ENCODE results near the gene EXOC4.

EXOC4 gene

DNA sequence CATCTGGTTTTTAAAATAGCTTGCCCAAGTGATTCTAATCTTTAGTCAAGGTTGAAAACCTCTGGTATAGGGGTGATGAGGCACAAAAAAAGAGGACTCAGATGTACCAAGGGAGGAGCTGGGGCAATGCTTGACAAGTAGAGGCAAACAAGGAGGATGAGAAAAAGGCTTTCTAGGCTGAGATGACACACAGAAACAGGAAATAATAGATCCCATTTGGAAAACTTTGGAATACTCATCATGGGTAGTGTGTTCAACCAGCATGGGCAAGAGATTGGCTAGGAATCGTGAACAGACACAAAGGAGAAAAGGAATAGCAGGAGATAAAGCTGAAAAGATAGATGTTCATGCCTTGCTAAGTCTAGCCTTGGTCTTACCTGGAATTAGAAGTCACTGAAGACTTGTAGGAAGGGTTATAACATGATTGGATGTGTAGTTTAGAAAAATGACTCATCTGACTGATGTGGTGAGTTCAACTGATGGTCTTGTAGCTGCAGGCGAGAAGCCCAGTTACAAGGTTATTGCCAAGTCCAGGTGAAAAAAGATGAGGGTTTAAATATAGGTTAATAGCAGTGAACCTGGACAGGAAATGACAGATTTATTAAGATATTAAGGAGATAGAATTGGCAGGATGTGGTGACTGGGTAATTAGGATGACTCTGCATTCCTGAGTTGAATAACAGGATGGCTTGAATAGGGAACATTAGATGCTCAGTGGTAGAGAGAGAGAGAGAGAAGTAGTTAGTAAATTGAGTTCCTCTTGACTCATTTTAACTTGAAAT lies 660.2 kb downstream of the EXOC4 start:
- no peak for DNase-seq

DNA sequence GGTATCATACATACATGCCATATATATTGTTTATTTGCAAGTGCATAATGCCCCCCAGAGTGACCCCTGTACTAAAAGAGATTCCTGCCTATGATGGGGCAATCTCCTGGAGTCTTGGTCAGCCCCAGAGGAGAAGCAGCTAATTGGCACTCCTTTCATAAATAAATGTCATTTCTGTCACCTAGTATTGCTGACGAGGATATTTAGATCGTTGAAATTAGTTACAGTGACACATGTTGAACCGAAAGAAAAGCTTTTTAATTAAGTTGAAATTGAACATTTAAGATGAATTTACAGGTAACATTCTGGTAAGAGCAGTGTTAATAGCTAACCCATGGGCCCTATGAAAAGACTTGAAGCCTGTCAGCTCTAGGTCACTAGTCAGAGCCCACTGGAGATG lies 663.7 kb downstream of the EXOC4 start:
- DNase-seq = no peak

GRCh38 chr7:133919810-133920209 lies 666.9 kb downstream of the EXOC4 start:
- no peak for DNase-seq

GRCh38 chr7:133921635-133922182 lies 668.8 kb downstream of the EXOC4 start:
- no peak for DNase-seq

- no peak for DNase-seq
Measured at GRCh38 chr7:133923974-133924373, 671.1 kb downstream of the EXOC4 start.

- DNase-seq = no peak
Measured at GRCh38 chr7:133931053-133931452, 678.2 kb downstream of the EXOC4 start.

DNA sequence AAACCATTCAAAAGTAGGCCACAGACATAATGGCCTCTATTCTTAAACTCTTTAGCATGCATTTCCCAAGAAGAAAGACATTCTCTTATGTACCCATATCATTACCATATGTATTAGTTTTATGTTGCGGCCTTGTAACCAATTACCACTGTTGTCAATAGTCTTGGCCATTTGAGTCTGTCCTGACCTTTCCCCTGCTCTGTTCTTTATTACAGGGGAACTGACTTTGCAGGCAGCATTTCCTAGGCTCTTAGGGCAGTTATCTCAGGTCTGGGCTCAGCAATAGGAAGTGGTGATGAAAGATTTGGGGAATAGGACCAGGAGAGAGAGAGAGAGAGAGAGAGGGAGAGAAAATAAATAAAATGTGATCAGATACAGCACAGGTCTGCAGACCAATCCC lies 679.7 kb downstream of the EXOC4 start:
- no peak for DNase-seq

DNA sequence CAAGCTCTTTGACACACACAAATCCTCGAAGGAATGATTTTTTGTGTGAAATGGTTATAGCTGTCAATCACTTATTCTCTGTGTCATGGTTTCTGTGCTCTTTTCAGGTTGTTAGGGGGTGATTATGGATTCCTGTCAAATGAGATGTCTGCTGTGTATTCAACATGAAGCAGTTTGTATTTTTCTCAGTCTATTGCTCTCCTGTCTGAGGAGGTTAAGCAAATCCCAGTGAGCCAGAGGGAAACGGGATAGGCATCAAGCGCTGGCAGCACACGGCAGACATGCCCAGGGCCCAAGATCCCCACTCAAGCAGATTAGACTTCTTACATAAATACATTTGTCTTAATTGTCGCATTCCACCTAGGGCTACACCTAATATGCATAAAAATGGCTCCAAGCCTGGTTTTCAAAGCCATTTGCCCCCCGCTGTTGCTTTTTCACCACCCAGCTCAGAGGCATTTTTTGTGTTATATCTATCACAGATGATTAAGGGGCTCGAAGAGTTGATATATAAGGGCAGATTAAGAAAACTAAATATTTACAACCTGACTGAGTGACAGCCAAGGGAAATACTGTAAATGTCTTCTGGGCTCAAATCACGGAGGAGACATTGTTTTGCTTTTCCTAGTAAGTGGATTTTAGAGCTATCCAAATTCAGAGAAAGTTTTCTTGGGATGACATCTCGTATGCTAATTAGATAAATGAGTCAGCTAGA lies 681.5 kb downstream of the EXOC4 start:
- no peak for DNase-seq

DNA sequence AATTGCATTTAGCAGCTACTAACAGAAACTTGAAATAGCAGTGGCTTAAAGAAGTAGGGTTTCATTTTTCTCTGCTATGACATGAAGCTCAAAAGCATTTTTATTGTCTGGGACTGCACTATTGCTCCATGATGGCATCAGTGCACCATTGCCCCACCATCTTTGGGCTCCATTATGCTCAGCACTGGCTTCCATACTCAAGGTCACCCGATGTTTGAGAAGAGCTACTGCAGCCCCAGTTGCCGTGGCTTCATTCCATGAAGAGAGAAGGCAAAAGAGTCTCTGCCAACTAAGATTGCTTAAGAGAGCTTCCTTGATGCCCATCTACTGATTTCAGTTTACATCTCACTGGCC lies 682.1 kb downstream of the EXOC4 start:
- DNase-seq = no peak

GRCh38 chr7:133936074-133936473 lies 683.2 kb downstream of the EXOC4 start:
- DNase-seq = no peak

- DNase-seq = no peak
Measured at GRCh38 chr7:133937786-133938185, 684.9 kb downstream of the EXOC4 start.

DNA sequence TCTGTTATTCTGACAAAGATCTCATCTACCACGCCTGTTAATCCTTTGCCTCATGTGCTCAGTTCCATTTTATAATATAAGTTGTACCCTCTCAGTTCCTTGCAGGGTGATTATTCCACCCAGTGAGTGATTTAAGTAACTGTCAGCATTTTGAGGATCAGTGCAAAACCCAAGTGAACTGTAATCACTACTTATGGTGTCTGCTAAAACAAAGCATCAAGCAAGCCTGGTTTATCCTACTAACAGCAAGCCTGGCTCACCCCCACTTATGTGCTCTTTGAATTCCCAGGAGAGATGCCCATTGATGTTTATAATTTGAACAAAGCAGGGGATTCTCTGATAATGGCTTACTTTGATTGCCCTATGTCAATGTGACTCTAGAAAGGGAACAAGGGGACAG lies 687.5 kb downstream of the EXOC4 start:
- no peak for DNase-seq

GRCh38 chr7:133941496-133941895 lies 688.6 kb downstream of the EXOC4 start:
- DNase-seq = no peak

- no peak for DNase-seq
Measured at GRCh38 chr7:133945497-133945896, 692.6 kb downstream of the EXOC4 start.

DNA sequence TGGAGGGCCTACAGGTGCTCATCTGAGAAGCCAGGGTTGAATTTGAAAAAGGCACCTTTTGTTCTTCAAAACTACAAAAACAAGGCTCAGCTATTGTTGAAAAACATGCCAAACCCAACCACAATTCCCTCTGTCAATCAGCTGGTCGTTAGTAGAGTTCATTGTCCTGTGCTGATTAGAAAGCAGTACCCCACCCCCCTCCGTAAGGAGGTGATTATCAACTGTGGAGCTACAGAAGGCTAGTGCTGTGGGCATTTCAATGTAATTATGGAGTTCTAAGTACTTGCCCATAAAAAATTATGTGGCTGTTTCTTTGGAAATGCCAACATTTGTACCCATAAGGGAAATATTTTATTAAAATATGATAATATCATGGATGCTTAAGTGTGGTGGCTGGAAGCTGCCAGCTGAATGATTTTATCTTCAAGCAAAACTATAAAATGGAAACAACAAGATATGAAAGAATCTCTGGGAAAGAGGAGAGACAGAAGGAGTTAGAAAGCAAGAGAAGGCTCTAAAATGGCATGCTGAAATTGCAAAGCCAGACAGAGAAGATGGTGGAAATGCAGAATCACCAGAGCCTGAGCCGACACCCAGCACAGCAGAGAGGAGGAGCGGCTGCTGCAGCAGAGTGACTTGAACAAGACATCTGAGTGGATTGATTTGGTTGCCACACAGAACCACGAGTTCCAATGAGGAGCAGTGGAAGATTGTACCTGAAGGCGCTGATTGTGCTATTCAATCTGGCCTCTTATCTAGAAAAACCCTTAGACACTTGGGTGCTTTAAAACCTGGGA lies 694.8 kb downstream of the EXOC4 start:
- DNase-seq = no peak

DNA sequence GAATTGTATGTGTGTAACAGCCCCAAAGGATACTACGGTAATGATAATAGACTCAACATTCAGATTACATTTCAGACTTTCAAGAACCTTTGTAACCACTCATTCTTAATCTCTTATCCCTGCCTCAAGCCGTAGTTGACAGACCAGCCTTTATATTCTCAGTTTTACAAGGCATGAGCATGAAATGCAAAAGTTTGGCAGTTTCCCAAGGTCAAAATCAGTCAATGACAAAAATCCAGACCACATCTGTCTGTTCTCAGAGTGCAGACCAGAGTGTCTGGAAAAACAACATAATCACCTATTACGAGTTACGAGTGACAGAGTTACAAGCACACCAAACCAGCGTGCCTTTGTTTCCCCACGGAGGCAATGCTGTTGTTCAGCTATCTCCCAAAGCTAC lies 695.7 kb downstream of the EXOC4 start:
- DNase-seq = no peak

- no peak for DNase-seq
Measured at GRCh38 chr7:133950855-133951254, 698.0 kb downstream of the EXOC4 start.

DNA sequence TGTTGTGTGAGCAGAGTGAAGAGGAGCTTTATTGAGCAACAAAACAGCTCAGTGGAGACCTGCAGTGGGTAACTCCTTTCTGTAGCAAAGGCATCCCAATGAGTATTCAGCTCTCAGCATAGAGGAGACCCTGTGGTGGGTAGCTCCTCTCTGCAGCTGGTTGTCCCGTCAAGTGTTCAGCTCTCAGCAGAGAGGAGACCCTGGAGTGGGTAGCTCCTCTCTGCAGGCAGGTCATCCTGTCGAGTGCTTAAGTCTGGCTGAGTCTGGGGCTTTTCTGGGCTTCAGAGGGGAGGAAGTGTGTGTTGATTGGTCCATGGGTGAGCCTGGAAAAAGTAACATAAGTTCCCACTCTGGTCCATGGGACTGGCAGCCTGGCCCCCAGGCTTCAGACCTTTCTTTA lies 702.3 kb downstream of the EXOC4 start:
- no peak for DNase-seq

DNA sequence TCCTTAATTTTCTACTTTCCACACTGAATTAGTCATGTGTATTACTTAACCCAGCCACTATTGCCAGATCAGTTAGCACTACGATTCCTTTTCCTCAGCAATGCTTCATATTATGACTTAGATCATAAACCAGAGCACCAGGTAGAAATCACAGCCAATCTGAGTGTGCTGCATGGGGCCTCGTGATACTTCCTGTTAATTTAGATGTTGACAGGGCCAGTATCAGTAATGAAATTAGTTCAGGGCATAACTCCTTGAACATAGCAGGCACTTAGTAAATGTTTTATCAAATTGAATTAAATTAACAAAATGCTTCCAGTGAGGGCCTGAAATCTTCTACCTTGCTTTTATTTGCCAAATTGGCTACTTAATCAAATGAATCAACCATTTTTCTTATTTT lies 705.0 kb downstream of the EXOC4 start:
- DNase-seq = no peak

DNA sequence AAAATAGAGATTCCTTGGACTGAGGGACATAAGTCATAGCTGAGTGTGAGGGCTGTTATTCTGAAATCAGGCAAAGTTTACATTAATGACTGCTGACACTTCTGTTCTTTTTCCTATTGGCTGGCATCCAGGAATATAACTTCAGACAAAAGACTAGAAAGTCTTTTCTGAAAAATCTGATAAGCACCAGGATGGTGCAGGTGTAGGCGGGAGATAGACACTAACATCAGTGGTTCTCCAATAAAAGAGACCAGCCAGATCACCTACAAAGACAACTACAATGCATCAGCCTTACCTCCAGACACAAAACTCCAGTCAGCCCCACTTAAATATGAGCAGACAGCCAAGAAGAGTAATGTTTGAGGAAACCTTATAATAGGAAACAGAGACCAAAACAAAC lies 705.9 kb downstream of the EXOC4 start:
- no peak for DNase-seq

GRCh38 chr7:133959505-133959904 lies 706.6 kb downstream of the EXOC4 start:
- DNase-seq = no peak

DNA sequence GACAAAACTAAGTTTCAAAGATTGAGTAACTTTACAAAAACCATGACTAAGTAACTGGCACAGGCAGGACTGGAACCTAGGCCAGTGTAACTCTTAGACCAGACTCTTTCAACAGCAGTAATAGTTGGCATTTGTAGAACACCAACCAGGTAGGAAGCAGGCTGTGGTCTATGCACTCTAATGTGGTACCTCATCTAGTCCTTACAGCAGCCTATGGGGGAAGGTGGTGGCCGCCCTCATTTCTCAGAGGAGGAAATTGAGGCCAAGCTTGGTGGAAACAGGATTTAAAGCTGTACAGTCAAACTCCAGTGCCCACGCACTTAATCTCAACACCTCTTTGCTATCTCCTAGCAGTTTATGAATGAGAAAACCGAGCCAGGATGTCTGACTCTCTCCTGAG lies 708.8 kb downstream of the EXOC4 start:
- DNase-seq = no peak

DNA sequence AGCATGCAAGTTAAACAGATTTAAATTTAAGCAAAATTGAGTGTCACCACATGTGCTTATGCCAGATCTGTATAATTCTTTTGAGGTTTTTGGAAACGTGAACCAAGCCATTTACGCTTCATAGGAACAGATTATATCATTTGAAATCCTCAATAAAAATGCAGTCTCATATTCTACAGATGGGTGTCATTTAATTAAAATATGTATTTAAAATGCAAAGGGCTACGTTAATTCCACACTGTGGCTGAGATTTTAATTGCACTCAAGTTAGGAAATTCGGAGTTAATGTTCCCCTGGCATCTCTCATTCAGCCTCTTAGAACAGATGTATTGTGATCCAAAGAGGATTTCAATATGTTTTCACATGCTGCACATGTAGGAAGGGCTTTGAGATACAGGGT lies 709.8 kb downstream of the EXOC4 start:
- DNase-seq = no peak

- no peak for DNase-seq
Measured at GRCh38 chr7:133963629-133964028, 710.8 kb downstream of the EXOC4 start.

Measured in activated effector memory CD4-positive, alpha-beta T cell treated with anti-CD3 and anti-CD28 coated beads, Interleukin-2, amount 50 U/mL, for 16 hours (primary cell).